GM18520 (cell line): ENCODE results near the gene DNMT3A.

Source experiments
- ATAC-seq: cut with Tn5 transposase; IDR thresholded peaks from one replicate; pipeline ENCODE4 v1.9.1; 2021; ENCODE audit not compliant: unreplicated experiment

DNMT3A gene

DNA sequence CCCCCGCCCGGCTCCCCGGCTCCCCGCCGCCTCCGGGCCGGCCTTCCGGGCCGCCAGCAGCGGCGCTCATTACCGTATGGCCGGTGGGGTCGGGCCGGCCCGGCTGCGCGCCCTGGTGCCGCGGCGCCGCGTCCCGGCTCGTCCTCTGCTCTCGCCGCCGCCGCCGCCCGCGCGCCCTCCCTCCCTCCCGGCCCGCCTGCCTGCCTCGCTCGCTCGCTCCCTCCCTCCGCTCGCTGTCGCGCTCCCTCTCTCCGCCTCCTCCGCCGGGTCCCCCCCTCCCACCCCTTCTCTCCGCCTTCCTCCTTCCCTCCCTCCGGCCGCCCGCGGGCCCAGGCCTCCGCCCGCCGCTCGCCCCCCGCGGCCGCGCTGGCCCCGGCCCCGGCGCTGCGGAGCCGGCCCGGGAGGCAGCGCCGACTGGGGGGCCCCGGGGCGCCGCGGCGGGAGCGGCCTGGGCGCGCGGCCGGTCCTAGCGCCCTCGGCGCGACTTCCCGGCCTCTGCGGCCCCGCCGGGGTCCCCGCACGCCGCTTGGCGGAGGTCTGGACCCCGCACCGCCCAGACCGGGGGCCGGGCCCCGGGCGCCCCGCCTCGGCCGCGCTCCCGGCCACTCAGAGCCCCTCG is at the start of gene DNMT3A:
Gene DNMT3A, minus strand, starts transcription at position 173 of the 619 bp plus-strand sequence. CDS start 27,941 bp downstream, outside the sequence.
- ATAC-seq = peak; percentile 10

DNA sequence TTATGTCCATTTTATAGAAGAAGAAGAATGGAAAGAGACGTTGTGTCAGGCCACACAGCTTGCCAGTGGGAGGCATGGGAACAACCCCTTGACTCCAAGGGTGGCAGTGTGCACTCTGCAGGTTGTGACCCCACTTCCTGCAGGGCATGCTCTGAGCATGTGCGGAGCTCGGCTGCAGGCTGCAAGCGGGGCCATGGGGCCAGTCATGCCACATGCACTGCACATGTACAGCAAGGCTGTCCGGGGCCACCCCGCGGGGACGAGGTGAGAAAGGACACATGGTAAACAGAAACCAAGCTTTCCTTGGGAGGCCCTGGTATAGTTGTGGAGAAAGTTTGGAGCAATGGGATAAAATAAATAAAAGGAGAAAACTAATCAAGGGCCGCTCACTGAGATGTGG is 47.4 kb upstream of the DNMT3A start:
- ATAC-seq = no peak

DNA sequence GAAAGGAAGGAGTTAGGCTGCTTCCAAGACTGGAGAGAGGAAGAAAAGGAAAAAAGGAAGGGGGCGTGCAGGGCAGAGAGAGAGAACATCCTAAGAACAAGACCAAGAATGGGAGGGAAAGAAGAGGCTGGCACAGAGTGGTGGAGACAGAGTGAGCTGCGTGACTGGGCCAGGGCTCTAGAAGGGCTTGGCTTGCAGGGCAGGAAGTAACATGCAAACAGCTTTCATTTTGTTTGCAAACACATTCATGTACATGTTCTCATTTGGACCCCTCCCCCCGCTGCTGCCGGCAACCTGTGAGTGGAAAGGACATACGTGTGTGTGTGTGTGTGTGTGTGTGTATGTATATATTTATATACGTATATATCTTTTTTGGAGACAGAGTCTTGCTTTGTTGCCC is 46.8 kb upstream of the DNMT3A start:
- ATAC-seq = peak; percentile 58

DNA sequence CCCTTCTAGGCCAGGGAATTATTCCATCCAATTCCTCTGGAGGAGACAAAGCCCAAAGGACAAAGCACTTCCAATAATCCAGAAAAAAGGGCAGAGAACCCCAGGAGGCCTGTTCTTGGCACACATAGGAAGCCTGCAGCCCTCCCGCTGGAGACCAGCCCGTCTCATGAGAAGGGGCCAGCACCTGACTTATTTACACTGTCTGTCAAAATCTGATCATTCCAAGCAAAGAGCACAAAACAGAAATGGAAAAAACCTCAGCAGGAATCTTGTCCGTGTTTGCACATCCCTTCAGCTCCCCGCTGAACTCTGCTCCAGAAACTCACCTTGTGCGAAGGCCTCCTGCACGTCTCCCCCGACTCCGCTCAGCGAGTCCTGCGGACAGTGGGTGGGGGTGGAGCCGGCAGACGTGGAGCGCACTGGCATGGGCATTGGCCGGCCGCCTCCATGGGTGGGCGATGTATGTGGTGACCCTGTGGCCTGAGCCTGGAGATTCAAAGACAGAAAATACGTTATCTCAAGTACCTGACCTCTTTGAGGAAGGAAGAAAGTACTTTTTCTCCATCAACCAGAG is 46.2 kb upstream of the DNMT3A start:
- ATAC-seq = no peak

DNA sequence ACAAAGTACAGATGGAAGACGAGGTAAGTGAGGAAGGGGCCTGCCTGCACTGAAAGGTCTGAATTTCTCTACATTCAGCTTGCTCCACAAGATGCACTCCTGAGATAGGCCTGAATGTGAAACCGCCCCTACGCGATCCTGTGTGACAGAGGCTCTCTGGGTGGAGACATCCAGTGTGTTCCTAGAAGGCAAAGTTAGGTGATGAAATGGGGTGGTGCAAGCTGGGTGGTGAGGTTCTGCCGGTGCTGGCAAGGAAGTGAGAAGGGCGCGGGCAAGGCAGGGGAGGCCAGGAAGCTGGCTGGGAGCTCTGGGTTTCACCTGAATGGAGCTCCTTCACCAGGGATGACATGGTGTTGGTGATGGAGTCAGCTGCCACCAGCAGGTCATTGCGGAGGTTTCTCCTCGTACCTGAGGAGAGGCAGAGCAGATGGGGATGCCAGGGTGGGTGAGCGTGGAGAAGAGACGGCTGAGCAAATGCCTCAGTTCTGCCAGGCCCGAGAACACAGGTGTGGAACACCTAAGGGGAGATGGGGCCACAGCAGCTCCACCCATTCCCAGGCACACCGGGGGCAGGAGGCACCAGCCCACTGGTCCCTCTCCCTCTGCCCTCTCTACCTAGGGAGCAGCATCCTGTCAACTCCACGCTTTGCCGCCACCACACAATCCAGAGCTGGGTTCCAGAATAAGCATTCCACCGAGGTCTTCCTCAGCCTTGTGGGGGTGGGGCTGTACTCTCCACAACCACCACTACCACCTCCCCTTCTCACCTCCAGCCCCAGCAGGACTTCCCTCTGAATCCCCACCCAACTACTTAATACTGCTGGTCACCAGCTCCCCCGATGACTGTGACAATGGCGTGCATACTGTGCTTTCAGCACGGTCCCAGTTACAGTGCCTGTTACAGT is 45.5 kb upstream of the DNMT3A start:
- ATAC-seq = no peak

DNA sequence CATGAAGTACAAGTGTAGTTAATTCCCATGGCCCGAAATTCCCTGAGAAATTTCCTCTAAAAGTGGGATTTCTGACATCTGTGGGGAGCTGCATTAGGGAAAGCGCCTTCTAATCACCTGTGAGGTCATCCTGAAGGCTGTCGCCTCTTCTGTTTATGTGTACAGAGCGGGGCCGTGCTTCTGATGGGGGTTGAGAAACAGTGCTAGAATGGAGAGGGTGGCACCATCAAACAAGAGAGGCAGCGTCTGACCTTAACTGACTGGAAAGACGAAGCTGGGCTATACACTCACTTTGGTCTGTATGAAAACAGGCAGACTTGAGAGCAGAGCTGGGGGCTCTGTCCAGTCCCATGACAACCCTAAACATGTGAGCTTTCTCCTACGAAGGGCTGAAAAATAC is 44.2 kb upstream of the DNMT3A start:
- ATAC-seq = no peak

DNA sequence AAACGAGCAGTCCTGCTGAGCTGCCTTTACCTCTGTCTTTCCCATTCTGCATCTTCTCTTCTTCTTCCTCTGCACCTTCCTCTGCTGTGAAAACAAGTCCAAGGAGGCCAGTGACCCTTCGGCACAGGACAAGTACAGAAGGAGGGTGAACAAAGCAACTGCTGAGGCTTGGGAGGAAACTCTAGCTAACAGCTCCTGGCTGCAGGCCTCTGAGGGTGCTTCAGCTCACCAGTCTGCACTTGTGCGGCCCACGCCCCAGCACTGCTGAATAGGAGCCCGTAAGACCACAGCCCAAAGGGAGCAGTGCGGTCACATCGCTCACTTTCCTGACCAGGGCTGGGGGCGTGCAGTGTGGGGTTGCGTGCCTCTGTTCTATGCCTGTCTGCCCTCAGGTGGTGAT is 42.1 kb upstream of the DNMT3A start:
- no peak for ATAC-seq

DNA sequence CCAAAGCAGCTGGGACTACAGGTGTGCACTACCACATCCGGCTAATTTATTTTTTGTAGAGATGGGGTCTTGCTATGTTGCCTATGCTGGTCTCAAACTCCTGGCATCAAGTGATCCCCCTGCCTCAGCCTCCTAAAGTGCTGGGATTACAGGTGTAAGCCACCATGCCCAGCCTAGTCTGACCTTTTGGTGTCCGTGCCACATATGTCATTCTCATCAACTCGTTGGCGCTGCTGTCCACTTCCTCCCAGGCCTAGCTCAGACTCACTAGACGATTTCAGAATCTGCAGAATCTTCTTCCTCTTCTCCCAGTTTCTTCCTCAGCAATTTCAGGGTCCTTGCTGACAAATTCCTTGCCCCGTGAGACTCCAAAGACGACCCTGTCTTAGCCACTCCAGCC is 39.8 kb upstream of the DNMT3A start:
- no peak for ATAC-seq

DNA sequence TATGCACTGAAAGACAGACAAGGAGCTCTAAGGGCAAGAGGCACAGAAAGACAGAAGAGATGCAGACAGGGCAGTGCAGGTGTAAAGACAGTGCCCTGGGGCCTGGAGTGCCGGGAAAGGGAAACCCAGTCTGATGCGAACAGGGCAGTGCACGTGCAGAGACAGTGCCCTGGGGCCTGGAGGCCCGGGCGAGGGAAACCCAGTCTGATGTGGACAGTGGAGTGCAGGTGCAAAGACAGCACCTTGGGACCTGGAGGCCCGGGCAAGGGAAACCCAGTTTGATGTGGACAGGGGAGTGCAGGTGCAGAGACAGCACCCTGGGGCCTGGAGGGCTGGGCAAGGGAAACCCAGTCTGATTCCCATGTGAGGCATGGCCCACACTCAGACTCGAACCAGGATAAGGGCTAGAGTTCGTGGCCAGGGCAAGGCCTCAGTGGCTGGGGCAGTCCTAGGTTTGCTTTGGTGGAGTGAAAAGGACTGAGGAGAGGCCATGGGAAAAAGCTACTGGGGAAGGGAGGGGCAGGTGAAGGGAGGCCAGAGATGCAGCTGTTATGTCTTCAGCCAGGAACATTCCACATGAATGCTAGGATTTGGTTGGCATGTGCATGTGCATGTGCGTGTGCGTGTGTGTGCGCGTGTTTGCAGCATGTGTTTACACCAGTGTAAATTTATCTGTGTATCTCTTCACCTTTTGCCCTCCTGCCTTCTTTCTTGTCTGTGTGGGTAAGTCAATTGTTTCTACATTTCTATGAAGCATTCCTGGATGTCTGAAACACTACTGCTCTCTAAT is 39.1 kb upstream of the DNMT3A start:
- no peak for ATAC-seq

DNA sequence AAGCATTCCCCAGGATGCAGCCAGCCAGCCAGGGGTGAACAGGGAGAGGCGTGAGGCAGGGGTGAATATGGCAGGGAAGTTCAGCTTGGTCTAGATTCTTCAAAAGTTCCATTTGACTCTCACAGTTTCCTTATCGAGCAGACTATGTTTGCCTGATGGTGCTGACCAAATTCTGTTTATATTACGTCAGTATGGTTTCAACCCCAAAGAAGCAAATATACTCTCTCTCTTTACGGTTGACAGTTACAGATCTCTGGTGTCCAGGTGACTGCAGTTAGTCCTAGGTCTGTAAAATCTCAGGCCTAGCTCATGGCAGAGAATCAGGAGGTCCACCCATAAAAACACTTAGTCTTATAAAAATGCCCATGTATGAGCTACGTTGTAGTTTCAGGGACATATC is 38.3 kb upstream of the DNMT3A start:
- ATAC-seq = no peak

DNA sequence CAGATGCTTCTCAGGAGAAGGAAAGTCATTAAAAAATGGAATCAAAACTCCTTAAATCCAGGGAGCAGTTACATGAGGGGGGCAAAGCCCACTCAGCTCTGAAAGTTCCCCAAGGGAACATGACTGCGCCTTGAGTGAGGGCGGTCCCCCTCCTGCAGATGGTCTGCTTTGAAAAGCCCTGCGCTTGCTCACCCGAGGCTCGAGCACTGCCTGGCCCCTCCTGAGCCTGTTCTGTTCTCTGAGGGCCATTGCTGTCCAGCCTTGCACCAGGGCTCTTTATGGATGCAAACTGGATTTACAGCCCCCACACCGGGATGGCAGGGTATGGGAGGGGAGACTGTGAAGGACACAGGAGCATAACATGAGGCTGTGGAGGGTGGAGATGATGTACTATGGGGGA is 37.8 kb upstream of the DNMT3A start:
- no peak for ATAC-seq

DNA sequence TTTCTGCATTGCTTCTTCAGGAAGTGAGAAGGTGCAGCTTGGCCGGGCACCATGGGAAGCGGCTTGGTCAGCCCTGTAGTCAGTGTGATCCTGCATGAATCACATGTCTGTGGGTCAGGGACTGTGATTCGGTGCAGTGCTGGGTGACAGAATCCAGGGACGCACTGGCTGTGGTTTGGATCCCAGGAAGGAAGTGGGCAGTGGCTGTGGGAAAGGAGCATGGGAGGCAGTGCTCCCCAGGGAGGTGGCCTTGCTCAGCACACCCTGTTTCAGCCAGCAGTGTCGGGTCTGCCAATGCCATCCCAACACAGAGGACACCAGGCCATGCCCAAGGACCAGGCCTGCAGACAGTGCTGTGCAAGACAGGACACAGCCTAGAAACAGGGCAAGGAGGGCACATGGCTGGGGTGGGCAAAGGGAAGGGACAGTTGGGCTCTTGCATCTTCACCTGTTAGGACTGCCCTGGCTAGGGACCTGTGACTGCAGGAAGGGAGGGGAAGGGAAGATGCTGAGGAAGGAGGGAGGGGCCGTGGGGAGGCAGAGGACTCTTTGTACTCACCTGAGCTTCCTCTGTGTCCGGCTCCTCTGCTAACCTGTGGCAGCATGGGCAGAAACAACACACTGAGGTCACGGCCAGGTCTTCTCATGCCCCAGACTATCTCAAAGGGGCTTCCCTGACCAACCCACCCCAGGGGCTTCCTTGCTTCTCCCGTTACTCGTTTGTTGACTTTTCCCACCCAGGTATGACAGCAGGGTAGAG is 37.2 kb upstream of the DNMT3A start:
- no peak for ATAC-seq

DNA sequence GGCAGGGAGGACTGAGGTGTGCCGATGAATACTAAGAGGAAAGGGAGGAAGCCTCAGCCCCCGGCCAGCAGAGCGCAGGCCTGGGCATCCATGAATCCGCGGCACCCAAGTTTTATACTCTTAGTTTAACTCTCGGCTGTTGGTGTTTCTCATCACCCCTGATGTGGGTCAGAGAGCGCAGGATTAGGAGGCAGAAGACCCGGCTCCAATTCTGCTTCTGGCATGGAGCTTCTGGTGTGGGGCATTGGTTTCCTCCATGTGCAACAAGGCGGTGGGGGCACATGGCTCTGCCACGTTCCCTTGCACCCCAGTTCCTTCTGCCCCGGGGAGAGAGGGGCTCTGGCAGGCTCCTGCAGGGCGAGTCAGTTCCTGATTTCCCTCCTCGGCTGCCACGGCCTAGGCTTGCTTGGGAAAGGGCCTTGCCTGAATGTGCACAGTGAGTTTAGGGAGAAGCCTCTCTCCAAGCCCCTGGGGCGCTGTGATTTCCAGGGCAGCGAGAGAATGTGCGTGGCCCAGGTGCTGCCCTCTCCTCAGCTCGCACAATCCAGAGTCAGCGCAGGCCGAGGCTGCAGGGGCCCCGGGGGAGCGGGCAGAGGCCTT is 36.2 kb upstream of the DNMT3A start:
- no peak for ATAC-seq

DNA sequence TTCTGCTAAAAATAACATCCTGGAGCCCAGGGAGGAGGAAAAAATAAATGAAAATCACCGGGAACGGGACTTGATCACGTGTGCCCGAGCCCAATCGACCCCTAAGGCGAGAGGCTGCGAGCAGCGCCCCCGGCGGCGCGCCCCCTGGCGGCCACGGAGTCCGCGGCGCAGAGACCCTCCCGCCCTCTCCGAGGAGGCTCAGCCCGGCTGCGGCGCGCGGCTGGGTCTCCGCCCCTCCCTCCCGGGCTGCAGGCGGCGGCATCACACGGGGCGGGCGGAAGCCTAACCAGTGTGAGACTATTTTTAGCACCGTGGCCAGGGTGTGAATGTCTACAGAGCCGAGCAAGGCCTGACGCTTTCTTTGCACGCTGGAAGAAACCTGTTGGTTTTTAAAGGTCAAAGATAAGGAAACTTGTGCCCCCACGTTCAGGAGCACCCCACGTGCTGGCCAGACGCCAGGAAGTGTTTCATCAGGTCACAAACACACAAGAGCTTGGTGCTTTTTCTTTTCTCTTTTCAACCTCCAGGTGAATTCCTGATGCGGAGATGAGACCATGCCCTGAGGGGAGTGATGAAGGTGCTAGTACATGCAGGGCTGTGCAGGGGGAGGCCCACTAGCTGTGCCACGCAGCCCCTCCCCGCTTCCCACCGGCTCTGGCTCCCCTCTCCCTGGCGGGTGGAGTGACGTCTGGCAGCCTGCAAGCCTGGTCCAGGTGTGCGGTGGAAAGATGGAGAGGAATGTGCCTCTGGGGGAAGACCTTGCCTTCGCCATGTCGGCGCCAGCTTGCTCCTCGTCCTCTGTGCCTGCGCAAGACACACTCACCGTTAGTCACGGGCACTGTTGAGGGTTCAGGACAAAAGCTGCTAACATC is 35.3 kb upstream of the DNMT3A start:
- ATAC-seq = peak; percentile 89

DNA sequence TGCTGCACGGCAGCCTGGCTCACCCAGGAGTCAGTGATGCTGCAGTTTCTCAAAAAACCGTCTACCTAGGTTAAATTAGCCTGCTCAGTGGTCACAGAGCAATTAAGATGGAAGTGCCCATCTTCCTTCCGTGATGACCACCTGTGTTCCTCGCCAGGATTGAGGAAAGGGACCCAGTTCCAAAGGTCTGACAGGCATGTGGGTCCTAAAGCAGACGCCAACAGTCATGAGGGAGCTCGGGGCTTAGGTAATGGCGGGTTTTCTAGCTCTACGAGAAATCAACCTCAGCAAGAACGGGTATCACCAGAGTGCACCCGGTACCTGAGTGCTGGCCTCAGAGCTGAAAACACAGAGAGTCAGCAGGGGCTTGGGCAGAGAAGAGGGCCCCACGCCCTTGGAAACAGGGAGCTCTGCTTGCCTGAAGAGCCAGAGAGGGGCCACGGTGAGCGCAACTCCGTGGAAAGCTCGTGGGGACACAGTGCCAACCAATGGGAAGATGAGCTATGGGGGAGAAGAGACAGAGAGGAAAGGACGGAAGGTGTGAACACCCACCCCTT is 34.3 kb upstream of the DNMT3A start:
- no peak for ATAC-seq

DNA sequence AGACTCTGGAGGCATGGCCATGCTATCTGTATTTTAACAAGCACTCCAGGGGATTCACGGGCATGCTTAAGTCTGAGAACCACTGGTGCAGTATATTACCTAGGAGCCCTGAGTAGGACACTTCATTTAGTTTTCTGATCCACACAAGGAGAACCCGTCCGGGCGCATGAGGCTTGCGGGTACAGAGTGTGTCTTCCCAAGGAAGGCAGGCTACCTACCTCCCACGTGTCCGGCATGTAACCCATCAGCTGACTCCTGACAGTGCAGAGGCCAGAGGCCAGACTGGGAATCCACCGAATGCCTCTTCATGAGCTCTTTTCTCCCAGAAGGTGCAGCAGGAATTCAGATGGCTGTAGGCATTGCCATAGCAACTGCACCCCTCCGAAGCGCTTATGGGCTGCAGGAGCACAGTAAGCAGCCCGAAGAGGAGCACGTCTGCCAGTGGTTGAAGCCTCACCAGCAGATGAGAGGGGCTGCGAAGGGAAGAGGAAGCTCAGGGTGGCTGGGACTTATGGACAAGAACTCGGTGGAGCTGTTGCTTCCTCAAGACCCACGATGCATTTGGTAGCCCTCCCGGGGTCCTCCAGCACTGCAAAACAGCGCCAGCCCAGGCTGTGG is 33.8 kb upstream of the DNMT3A start:
- no peak for ATAC-seq

DNA sequence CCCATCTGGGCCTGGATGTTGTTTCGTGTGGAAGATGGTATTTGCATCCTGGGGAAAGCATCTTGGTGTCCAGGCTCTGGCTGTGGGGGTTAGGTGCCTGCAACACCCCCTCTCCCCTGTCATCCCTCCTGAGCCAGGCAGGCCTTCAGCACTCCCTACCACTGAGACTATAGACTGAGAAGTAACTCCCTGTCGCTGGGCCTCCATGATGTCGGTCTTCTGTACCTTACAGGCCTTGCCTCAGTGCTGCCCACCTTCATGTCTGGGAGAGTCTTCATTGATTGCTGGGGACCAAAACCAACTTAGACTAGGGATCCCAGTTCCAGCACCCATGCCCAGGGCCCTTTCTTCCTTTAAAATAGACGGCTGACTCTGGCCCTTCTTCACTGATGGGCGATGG is 33.1 kb upstream of the DNMT3A start:
- no peak for ATAC-seq

DNA sequence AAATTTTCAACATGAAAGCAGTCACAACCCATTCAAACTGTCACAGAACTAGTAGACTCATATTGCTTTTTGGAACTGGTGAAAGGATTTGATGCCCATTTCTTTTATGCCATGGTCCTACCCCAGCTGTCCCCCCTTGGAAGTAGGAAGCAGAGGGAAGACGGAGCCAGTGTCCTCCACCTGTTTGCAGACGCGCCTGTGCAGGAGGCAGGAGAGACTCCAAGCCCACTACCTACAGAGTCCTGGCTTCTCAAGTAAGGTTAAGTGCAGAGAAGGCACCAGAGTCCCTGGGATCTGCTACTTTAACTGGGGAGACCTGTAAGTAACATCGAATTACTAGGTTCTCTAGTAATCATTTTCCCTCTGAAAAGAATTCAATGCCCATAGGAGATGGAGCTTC is 32.7 kb upstream of the DNMT3A start:
- no peak for ATAC-seq
